OCI-LY3 (cell line): ENCODE data around the gene PSMD12.

Experiments used
- EZH2phosphoT487 ChIP-seq: fragments of 200-600 bp; shearing (Covaris generic); IDR thresholded peaks from 2 replicates; pipeline ENCODE4 v1.6.1; 2018; ENCODE audit warnings: antibody characterized with exemption, mixed run types, low read depth
- TF ChIP-seq, protein P1 (sequence below): fragments of 200-600, 300-600 bp; sonication (generic); IDR thresholded peaks from 2 replicates; pipeline ENCODE4 v1.5.1; 2014; ENCODE audit warnings: antibody characterized with exemption, low read length, low read depth

DNA sequence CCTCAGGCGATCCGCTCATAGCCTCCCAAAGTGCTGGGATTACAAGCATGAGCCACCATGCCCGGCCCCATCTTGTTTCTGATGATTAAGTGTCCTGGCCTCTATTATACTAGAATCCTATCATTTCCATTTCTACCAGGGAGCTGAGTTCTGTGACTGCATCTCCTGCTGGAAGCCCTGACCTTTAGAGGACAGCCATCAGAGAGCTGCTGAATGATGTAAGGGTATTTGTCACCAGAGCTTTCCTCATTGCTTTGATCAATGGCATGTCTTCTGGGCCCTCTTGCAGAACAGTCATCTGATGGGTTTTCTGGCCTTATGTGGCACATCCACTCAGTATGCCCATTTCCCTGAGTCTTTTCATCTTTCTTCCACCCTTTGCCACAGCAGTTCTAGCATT, 39.9 kb downstream of the PSMD12 start:
- TF ChIP-seq EZH2phosphoT487, result no peak
- TF ChIP-seq, protein P1, sequence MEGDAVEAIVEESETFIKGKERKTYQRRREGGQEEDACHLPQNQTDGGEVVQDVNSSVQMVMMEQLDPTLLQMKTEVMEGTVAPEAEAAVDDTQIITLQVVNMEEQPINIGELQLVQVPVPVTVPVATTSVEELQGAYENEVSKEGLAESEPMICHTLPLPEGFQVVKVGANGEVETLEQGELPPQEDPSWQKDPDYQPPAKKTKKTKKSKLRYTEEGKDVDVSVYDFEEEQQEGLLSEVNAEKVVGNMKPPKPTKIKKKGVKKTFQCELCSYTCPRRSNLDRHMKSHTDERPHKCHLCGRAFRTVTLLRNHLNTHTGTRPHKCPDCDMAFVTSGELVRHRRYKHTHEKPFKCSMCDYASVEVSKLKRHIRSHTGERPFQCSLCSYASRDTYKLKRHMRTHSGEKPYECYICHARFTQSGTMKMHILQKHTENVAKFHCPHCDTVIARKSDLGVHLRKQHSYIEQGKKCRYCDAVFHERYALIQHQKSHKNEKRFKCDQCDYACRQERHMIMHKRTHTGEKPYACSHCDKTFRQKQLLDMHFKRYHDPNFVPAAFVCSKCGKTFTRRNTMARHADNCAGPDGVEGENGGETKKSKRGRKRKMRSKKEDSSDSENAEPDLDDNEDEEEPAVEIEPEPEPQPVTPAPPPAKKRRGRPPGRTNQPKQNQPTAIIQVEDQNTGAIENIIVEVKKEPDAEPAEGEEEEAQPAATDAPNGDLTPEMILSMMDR, result no peak
